HEK293 (cell line): ENCODE data around the gene CENATAC.

ENCODE experiments used
- KLF1 ChIP-seq: fragments of 450-650 bp; formaldehyde crosslinking; IDR thresholded peaks from 2 replicates; pipeline ENCODE4 v1.5.1; 2016; ENCODE audit warnings: missing biosample characterization, missing genetic modification characterization
- KLF16 ChIP-seq: fragments of 450-650 bp; formaldehyde crosslinking; IDR thresholded peaks from 2 replicates; pipeline ENCODE4 v1.5.1; 2017; ENCODE audit warnings: missing biosample characterization, missing genetic modification characterization
- SCRT1 ChIP-seq: fragments of 450-650 bp; formaldehyde crosslinking; IDR thresholded peaks from 2 replicates; pipeline ENCODE4 v1.5.1; 2016; ENCODE audit warnings: missing biosample characterization, missing genetic modification characterization, borderline replicate concordance
- SP3 ChIP-seq: fragments of 450-650 bp; formaldehyde crosslinking; IDR thresholded peaks from 2 replicates; pipeline ENCODE4 v1.5.1; 2016; ENCODE audit warnings: missing biosample characterization, missing genetic modification characterization
- TCF7L2 ChIP-seq: IDR thresholded peaks from 2 replicates; pipeline ENCODE4 v1.6.1; 2011; ENCODE audit warnings: low read depth, mild to moderate bottlenecking, inconsistent platforms, low read length, moderate library complexity, borderline replicate concordance
- ZBTB21 ChIP-seq: fragments of 450-650 bp; formaldehyde crosslinking; IDR thresholded peaks from 2 replicates; pipeline ENCODE4 v1.5.1; 2017; ENCODE audit warnings: missing biosample characterization, missing genetic modification characterization
- ZBTB7A ChIP-seq: fragments of 450-650 bp; formaldehyde crosslinking; IDR thresholded peaks from 2 replicates; pipeline ENCODE4 v1.5.1; 2016; ENCODE audit warnings: low read depth, missing biosample characterization, missing genetic modification characterization
- ZNF155 ChIP-seq: fragments of 450-650 bp; formaldehyde crosslinking; IDR thresholded peaks from 2 replicates; pipeline ENCODE4 v1.5.1; 2016; ENCODE audit warnings: missing biosample characterization, missing genetic modification characterization
- ZNF214 ChIP-seq: fragments of 450-650 bp; formaldehyde crosslinking; IDR thresholded peaks from 2 replicates; pipeline ENCODE4 v1.5.1; 2017; ENCODE audit warnings: missing biosample characterization, mild to moderate bottlenecking, missing genetic modification characterization, borderline replicate concordance
- ZNF366 ChIP-seq: fragments of 450-650 bp; formaldehyde crosslinking; conservative IDR thresholded peaks from 2 replicates; pipeline ENCODE4 v1.5.1; 2016; ENCODE audit warnings: missing biosample characterization, missing genetic modification characterization
- ZNF404 ChIP-seq: fragments of 450-650 bp; formaldehyde crosslinking; IDR thresholded peaks from 2 replicates; pipeline ENCODE4 v1.5.1; 2017; ENCODE audit warnings: missing biosample characterization, missing genetic modification characterization
- ZNF501 ChIP-seq: fragments of 450-650 bp; formaldehyde crosslinking; IDR thresholded peaks from 2 replicates; pipeline ENCODE4 v1.5.1; 2016; ENCODE audit warnings: missing biosample characterization, missing genetic modification characterization
- ZNF510 ChIP-seq: fragments of 450-650 bp; formaldehyde crosslinking; IDR thresholded peaks from 2 replicates; pipeline ENCODE4 v1.5.1; 2018; ENCODE audit warnings: mild to moderate bottlenecking, missing genetic modification characterization, missing biosample characterization; ENCODE audit not compliant: insufficient replicate concordance
- ZNF544 ChIP-seq: fragments of 450-650 bp; formaldehyde crosslinking; IDR thresholded peaks from 2 replicates; pipeline ENCODE4 v1.5.0; 2017; ENCODE audit warnings: missing biosample characterization, missing genetic modification characterization
- ZNF548 ChIP-seq: fragments of 450-650 bp; formaldehyde crosslinking; IDR thresholded peaks from 2 replicates; pipeline ENCODE4 v1.5.1; 2016; ENCODE audit warnings: missing biosample characterization, missing genetic modification characterization
- ZNF561 ChIP-seq: fragments of 450-650 bp; IDR thresholded peaks from 2 replicates; pipeline ENCODE4 v1.5.1; 2018; ENCODE audit warnings: missing biosample characterization, missing genetic modification characterization, borderline replicate concordance
- ZNF623 ChIP-seq: fragments of 450-650 bp; formaldehyde crosslinking; IDR thresholded peaks from 2 replicates; pipeline ENCODE4 v1.5.1; 2016; ENCODE audit warnings: missing biosample characterization, missing genetic modification characterization
- ZNF626 ChIP-seq: fragments of 450-650 bp; sonication (Bioruptor Pico); formaldehyde crosslinking; IDR thresholded peaks from 2 replicates; pipeline ENCODE4 v1.5.1; 2018; ENCODE audit warnings: missing biosample characterization, missing genetic modification characterization, inconsistent platforms
- ZNF76 ChIP-seq: fragments of 450-650 bp; formaldehyde crosslinking; IDR thresholded peaks from 2 replicates; pipeline ENCODE4; 2016; ENCODE audit warnings: low read depth, missing biosample characterization, missing genetic modification characterization, borderline replicate concordance
- ZNF776 ChIP-seq: fragments of 450-650 bp; formaldehyde crosslinking; IDR thresholded peaks from 2 replicates; pipeline ENCODE4 v1.5.0; 2017; ENCODE audit warnings: missing biosample characterization, missing genetic modification characterization, borderline replicate concordance
- ZNF792 ChIP-seq: fragments of 450-650 bp; formaldehyde crosslinking; IDR thresholded peaks from 2 replicates; pipeline ENCODE4 v1.5.1; 2016; ENCODE audit warnings: missing biosample characterization, missing genetic modification characterization
- TF ChIP-seq, protein P1 (sequence below): fragments of 450-650 bp; formaldehyde crosslinking; IDR thresholded peaks from 2 replicates; pipeline ENCODE4 v1.5.1; 2016; ENCODE audit warnings: missing biosample characterization, missing genetic modification characterization, borderline replicate concordance
- TF ChIP-seq, protein P2 (sequence below): fragments of 450-650 bp; formaldehyde crosslinking; conservative IDR thresholded peaks from 2 replicates; pipeline ENCODE4 v1.5.1; 2016; ENCODE audit warnings: low read depth, missing biosample characterization, missing genetic modification characterization
- TF ChIP-seq, protein P3 (sequence below): fragments of 450-650 bp; formaldehyde crosslinking; IDR thresholded peaks from 2 replicates; pipeline ENCODE4 v1.5.1; 2016; ENCODE audit warnings: missing biosample characterization, missing genetic modification characterization
- TF ChIP-seq, protein P4 (sequence below): fragments of 450-650 bp; formaldehyde crosslinking; IDR thresholded peaks from 2 replicates; pipeline ENCODE4 v1.5.1; 2016; ENCODE audit warnings: missing biosample characterization, missing genetic modification characterization
- TF ChIP-seq, protein P5 (sequence below): fragments of 450-650 bp; IDR thresholded peaks from 2 replicates; pipeline ENCODE4 v1.5.1; 2018; ENCODE audit warnings: missing biosample characterization, missing genetic modification characterization

The CENATAC gene

GRCh38 chr11:119018074-119018938 is 20.4 kb downstream of the CENATAC start, which contains the start of the genes RPS25 and TRAPPC4 (continued):
- TF ChIP-seq, protein P1, sequence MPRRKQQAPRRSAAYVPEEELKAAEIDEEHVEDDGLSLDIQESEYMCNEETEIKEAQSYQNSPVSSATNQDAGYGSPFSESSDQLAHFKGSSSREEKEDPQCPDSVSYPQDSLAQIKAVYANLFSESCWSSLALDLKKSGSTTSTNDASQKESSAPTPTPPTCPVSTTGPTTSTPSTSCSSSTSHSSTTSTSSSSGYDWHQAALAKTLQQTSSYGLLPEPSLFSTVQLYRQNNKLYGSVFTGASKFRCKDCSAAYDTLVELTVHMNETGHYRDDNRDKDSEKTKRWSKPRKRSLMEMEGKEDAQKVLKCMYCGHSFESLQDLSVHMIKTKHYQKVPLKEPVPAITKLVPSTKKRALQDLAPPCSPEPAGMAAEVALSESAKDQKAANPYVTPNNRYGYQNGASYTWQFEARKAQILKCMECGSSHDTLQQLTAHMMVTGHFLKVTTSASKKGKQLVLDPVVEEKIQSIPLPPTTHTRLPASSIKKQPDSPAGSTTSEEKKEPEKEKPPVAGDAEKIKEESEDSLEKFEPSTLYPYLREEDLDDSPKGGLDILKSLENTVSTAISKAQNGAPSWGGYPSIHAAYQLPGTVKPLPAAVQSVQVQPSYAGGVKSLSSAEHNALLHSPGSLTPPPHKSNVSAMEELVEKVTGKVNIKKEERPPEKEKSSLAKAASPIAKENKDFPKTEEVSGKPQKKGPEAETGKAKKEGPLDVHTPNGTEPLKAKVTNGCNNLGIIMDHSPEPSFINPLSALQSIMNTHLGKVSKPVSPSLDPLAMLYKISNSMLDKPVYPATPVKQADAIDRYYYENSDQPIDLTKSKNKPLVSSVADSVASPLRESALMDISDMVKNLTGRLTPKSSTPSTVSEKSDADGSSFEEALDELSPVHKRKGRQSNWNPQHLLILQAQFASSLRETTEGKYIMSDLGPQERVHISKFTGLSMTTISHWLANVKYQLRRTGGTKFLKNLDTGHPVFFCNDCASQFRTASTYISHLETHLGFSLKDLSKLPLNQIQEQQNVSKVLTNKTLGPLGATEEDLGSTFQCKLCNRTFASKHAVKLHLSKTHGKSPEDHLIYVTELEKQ (tag by site-specific recombination) = no peak
- TF ChIP-seq ZNF623 (tag by site-specific recombination) (no peak), ZBTB21 (tag by site-specific recombination) (peak; percentile 89), ZNF366 (tag by site-specific recombination) (no peak), ZNF404 (tag by site-specific recombination) (no peak), SP3 (tag by site-specific recombination) (peak; percentile 88), TCF7L2 (no peak), ZNF214 (tag by site-specific recombination) (no peak), KLF16 (tag by site-specific recombination) (peak; percentile 61; the same call in 1 of the 2 replicates), ZNF155 (no peak), ZNF548 (tag by site-specific recombination) (peak; percentile 55; the same call in 1 of the 2 replicates), SCRT1 (tag by site-specific recombination) (peak; percentile 97), ZNF561 (tag by site-specific recombination) (0 out of 2 replicates have a peak, but pooled peaks have one; percentile 60), ZNF792 (tag by site-specific recombination) (0 out of 2 replicates have a peak, but pooled peaks have one; percentile 32), ZNF544 (tag by site-specific recombination) (no peak), ZNF76 (tag by site-specific recombination) (peak; percentile 76), ZNF510 (no peak), ZNF501 (tag by site-specific recombination) (peak; percentile 65; the same call in 1 of the 2 replicates), ZNF626 (tag by site-specific recombination) (no peak), ZBTB7A (0 out of 2 replicates have a peak, but pooled peaks have one; percentile 16), KLF1 (tag by site-specific recombination) (peak; percentile 55; the same call in 1 of the 2 replicates), ZNF776 (tag by site-specific recombination) (no peak)
- TF ChIP-seq, protein P2, sequence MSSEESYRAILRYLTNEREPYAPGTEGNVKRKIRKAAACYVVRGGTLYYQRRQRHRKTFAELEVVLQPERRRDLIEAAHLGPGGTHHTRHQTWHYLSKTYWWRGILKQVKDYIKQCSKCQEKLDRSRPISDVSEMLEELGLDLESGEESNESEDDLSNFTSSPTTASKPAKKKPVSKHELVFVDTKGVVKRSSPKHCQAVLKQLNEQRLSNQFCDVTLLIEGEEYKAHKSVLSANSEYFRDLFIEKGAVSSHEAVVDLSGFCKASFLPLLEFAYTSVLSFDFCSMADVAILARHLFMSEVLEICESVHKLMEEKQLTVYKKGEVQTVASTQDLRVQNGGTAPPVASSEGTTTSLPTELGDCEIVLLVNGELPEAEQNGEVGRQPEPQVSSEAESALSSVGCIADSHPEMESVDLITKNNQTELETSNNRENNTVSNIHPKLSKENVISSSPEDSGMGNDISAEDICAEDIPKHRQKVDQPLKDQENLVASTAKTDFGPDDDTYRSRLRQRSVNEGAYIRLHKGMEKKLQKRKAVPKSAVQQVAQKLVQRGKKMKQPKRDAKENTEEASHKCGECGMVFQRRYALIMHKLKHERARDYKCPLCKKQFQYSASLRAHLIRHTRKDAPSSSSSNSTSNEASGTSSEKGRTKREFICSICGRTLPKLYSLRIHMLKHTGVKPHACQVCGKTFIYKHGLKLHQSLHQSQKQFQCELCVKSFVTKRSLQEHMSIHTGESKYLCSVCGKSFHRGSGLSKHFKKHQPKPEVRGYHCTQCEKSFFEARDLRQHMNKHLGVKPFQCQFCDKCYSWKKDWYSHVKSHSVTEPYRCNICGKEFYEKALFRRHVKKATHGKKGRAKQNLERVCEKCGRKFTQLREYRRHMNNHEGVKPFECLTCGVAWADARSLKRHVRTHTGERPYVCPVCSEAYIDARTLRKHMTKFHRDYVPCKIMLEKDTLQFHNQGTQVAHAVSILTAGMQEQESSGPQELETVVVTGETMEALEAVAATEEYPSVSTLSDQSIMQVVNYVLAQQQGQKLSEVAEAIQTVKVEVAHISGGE (tag by site-specific recombination) = peak; percentile 98
- TF ChIP-seq, protein P3, sequence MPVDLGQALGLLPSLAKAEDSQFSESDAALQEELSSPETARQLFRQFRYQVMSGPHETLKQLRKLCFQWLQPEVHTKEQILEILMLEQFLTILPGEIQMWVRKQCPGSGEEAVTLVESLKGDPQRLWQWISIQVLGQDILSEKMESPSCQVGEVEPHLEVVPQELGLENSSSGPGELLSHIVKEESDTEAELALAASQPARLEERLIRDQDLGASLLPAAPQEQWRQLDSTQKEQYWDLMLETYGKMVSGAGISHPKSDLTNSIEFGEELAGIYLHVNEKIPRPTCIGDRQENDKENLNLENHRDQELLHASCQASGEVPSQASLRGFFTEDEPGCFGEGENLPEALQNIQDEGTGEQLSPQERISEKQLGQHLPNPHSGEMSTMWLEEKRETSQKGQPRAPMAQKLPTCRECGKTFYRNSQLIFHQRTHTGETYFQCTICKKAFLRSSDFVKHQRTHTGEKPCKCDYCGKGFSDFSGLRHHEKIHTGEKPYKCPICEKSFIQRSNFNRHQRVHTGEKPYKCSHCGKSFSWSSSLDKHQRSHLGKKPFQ (tag by site-specific recombination) = 0 out of 2 replicates have a peak, but pooled peaks have one; percentile 37
- TF ChIP-seq, protein P4, sequence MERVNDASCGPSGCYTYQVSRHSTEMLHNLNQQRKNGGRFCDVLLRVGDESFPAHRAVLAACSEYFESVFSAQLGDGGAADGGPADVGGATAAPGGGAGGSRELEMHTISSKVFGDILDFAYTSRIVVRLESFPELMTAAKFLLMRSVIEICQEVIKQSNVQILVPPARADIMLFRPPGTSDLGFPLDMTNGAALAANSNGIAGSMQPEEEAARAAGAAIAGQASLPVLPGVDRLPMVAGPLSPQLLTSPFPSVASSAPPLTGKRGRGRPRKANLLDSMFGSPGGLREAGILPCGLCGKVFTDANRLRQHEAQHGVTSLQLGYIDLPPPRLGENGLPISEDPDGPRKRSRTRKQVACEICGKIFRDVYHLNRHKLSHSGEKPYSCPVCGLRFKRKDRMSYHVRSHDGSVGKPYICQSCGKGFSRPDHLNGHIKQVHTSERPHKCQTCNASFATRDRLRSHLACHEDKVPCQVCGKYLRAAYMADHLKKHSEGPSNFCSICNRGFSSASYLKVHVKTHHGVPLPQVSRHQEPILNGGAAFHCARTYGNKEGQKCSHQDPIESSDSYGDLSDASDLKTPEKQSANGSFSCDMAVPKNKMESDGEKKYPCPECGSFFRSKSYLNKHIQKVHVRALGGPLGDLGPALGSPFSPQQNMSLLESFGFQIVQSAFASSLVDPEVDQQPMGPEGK (tag by site-specific recombination) = peak; percentile 81
- TF ChIP-seq, protein P5, sequence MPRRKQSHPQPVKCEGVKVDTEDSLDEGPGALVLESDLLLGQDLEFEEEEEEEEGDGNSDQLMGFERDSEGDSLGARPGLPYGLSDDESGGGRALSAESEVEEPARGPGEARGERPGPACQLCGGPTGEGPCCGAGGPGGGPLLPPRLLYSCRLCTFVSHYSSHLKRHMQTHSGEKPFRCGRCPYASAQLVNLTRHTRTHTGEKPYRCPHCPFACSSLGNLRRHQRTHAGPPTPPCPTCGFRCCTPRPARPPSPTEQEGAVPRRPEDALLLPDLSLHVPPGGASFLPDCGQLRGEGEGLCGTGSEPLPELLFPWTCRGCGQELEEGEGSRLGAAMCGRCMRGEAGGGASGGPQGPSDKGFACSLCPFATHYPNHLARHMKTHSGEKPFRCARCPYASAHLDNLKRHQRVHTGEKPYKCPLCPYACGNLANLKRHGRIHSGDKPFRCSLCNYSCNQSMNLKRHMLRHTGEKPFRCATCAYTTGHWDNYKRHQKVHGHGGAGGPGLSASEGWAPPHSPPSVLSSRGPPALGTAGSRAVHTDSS (tag by site-specific recombination) = peak; percentile 94
